Testis (tissue), 2 donors: ENCODE results near the gene DHRS3.

Experiments used
- CTCF ChIP-seq, 3 experiments: fragments of 450-650 bp in 2 of 3; fragments of 200-600 bp in 1 of 3; sonication (generic) in 1 of 3; IDR thresholded peaks; one replicate each; pipeline ENCODE4 v1.5.1; 2016 to 2019; ENCODE audit warnings: antibody characterized with exemption in 3 of 3, mild to moderate bottlenecking in 2 of 3, moderate library complexity in 1 of 3
- POLR2A ChIP-seq: fragments of 450-650 bp; IDR thresholded peaks from one replicate; pipeline ENCODE4 v1.6.1; 2017; ENCODE audit warnings: antibody characterized with exemption, mild to moderate bottlenecking, moderate library complexity

GRCh38 chr1:12602659-12603024 is 15.4 kb downstream of the DHRS3 start:
- TF ChIP-seq CTCF (IDR thresholded peaks at IDR 0.05) (no peak), POLR2A (no peak)
